ENCODE results near the gene MSH4. TPM values are rescaled to one million over a fixed set of nuclear protein-coding genes. Genes with fewer than 3 reads are reported as not detected.

MSH4 gene
- total RNA-seq, 4 donors from 2014 or later, result 0.44 to 2.7 (median 0.79) TPM

GRCh38 chr1:75952016-75952415 is 155.3 kb downstream of the MSH4 start:
- no peaks in the 10 kb centered on the region for H3K9me3 ChIP-seq
- WGBS, 2 donors, result 73 to 78% methylated on average over 1 of the region's 1 CpG
- H3K4me1 ChIP-seq, result peaks cover 0 to 2% (median 0%) of the 10 kb centered on the region in 4 donors
- TF ChIP-seq, protein P1, sequence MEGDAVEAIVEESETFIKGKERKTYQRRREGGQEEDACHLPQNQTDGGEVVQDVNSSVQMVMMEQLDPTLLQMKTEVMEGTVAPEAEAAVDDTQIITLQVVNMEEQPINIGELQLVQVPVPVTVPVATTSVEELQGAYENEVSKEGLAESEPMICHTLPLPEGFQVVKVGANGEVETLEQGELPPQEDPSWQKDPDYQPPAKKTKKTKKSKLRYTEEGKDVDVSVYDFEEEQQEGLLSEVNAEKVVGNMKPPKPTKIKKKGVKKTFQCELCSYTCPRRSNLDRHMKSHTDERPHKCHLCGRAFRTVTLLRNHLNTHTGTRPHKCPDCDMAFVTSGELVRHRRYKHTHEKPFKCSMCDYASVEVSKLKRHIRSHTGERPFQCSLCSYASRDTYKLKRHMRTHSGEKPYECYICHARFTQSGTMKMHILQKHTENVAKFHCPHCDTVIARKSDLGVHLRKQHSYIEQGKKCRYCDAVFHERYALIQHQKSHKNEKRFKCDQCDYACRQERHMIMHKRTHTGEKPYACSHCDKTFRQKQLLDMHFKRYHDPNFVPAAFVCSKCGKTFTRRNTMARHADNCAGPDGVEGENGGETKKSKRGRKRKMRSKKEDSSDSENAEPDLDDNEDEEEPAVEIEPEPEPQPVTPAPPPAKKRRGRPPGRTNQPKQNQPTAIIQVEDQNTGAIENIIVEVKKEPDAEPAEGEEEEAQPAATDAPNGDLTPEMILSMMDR (IDR thresholded peaks at IDR 0.05), result no peak
- TF ChIP-seq EP300 (IDR thresholded peaks at IDR 0.05), result no peak
- TF ChIP-seq POLR2A (IDR thresholded peaks at IDR 0.05), result no peak
- H3K36me3 ChIP-seq, result no peaks in the 10 kb centered on the region
- no peak overlapping the region for H3K27ac ChIP-seq
- no peak for DNase-seq (ENCODE audit: low spot score in 2 of 2)
- no peaks in the 10 kb centered on the region for H3K27me3 ChIP-seq
- no peak overlapping the region for H3K4me3 ChIP-seq

DNA sequence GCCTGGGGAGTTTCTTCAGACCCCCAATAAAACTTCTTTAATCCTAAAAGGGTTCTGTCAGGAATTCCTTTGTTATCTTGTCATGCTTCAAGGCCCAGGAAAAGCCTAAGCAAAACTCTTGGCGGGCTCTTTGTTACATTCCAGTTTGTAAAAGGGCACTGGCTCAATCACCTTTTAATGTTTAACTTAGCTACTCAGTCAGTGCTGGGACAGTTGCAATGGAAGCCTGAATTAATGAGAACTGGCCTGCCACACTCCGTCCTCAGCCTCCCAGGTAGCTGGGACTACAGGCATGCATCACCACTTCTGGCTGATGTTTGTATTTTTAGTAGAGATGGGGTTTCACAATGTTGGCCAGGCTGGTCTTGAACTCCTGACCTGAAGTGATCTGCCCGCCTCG is 156.8 kb downstream of the MSH4 start:
- 84 to 88% methylated on average over 4 of the region's 4 CpGs for WGBS, 2 donors
- DNase-seq (ENCODE audit: low spot score in 2 of 2), result no peak
- TF ChIP-seq, protein P1 (IDR thresholded peaks at IDR 0.05), result no peak
- TF ChIP-seq POLR2A (IDR thresholded peaks at IDR 0.05) (no peak), EP300 (IDR thresholded peaks at IDR 0.05) (no peak)

DNA sequence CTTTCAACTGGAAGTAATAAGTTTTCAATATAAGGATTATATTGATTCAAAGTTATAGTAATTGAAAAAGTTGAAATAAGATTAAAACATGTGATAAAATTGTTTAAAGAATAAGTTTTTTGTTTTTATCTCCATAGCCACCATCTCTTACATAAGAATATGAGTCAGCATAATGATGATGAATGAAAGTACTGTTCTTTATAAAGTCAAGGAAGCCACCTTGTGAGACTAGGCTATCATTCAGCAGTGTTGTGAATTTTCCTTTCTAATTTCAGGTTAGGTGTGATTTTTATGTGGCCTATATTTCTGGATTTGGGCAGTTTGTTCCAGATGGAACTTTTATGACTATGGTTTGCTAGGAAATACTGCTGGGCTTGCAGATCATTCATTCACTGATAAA is 157.9 kb downstream of the MSH4 start:
- TF ChIP-seq, protein P1 (IDR thresholded peaks at IDR 0.05), result no peak
- TF ChIP-seq POLR2A (IDR thresholded peaks at IDR 0.05), result no peak
- TF ChIP-seq EP300 (IDR thresholded peaks at IDR 0.05), result no peak
- Histone ChIP-seq H3K9me3 (no peaks in the 10 kb centered on the region), H3K36me3 (no peaks in the 10 kb centered on the region), H3K27ac (no peak overlapping the region), H3K27me3 (no peaks in the 10 kb centered on the region), H3K4me3 (no peak overlapping the region), H3K4me1 (peaks cover 0 to 2% (median 0%) of the 10 kb centered on the region in 4 donors)
- no peak for DNase-seq (ENCODE audit: low spot score in 2 of 2)

More for the DNA sequence above, 156.8 kb downstream of the MSH4 start:
- no peak overlapping the region for H3K4me3 ChIP-seq
- no peak overlapping the region for H3K27ac ChIP-seq
- H3K4me1 ChIP-seq, result peaks cover 0 to 2% (median 0%) of the 10 kb centered on the region in 4 donors
- no peaks in the 10 kb centered on the region for H3K27me3 ChIP-seq
- H3K9me3 ChIP-seq, result no peaks in the 10 kb centered on the region
- H3K36me3 ChIP-seq, result no peaks in the 10 kb centered on the region

Small RNAs within 50 kb of the gene (small RNA-seq; reads per million reads assigned to genes)
- gene SNORD45A (not detected), gene SNORD45B (not detected), gene SNORD45C (not detected)

Other genes starting within 250 kb of the MSH4 start
- gene SLC44A5, start 185.8 kb upstream of the MSH4 start, total RNA-seq, result under 1 TPM in 1 of 4 donors, not detected in 3; 0.21 TPM
- gene ACADM, start 72.2 kb upstream of the MSH4 start, total RNA-seq, result 10 to 100 TPM; 22.9 to 51.1 (median 41.2) TPM
- 10 to 100 TPM; 42.2 to 56.3 (median 50.9) TPM for gene RABGGTB, start 10.6 kb upstream of the MSH4 start, total RNA-seq
- not detected for gene ASB17, start 135.5 kb downstream of the MSH4 start, total RNA-seq